Measurements from ENCODE around the gene TSGA10IP.

Gene TSGA10IP

GRCh38 chr11:65917434-65918210, 27.7 kb upstream of the TSGA10IP start:
- no peak for DNase-seq (ENCODE audit: low spot score)
- in situ Hi-C loops (cut with MboI; ENCODE audit: low pct_unique_long_range_greater_than_20kb, low sequenced_read_pairs, unreplicated experiment): no loop called here
- TF ChIP-seq CTCF (IDR thresholded peaks at IDR 0.05; ENCODE audit: extremely low read depth, insufficient read depth, missing control alignments): no peak

GRCh38 chr11:65918211-65919140, 26.8 kb upstream of the TSGA10IP start, which contains the start of gene C11orf68:
TSS of gene C11orf68 (minus strand) at chr11:65919062. CDS start at chr11:65919031, 31 bp downstream.
- DNase-seq (ENCODE audit: low spot score): no peak
- no peak for TF ChIP-seq CTCF (IDR thresholded peaks at IDR 0.05; ENCODE audit: extremely low read depth, insufficient read depth, missing control alignments)
- in situ Hi-C loops (cut with MboI; ENCODE audit: low pct_unique_long_range_greater_than_20kb, low sequenced_read_pairs, unreplicated experiment): no loop called here

- in situ Hi-C loops (cut with MboI; ENCODE audit: low pct_unique_long_range_greater_than_20kb, low sequenced_read_pairs, unreplicated experiment): no loop called here
- TF ChIP-seq CTCF (IDR thresholded peaks at IDR 0.05; ENCODE audit: extremely low read depth, insufficient read depth, missing control alignments): no peak
Observed at GRCh38 chr11:65919141-65919572, 26.1 kb upstream of the TSGA10IP start, which contains the start of gene DRAP1. TSS of gene DRAP1 (plus strand) at chr11:65919426. CDS start at chr11:65919502, 76 bp downstream.

GRCh38 chr11:65919573-65920371, 25.5 kb upstream of the TSGA10IP start:
- TF ChIP-seq CTCF (IDR thresholded peaks at IDR 0.05; ENCODE audit: extremely low read depth, insufficient read depth, missing control alignments): no peak
- in situ Hi-C loops (cut with MboI; ENCODE audit: low pct_unique_long_range_greater_than_20kb, low sequenced_read_pairs, unreplicated experiment): no loop called here
- no peak for DNase-seq (ENCODE audit: low spot score)

More at GRCh38 chr11:65919141-65919572, 26.1 kb upstream of the TSGA10IP start, which contains the start of gene DRAP1:
- DNase-seq (ENCODE audit: low spot score): peak; percentile 100

- no peak for DNase-seq (ENCODE audit: low spot score)
- in situ Hi-C loops (cut with MboI; ENCODE audit: low pct_unique_long_range_greater_than_20kb, low sequenced_read_pairs, unreplicated experiment): no loop called here
- TF ChIP-seq CTCF (IDR thresholded peaks at IDR 0.05; ENCODE audit: extremely low read depth, insufficient read depth, missing control alignments): no peak
Observed at GRCh38 chr11:65920372-65920802, 24.9 kb upstream of the TSGA10IP start.

All from GM13977 (cell line).